HG03521 (cell line): Measurements from ENCODE around the gene RALA.
"Not testable (repeated sequence)": the region's sequence is repeated elsewhere in the genome, so short reads cannot be mapped to it uniquely, and the experiment has no call there.

Experiments
- ATAC-seq: cut with Tn5 transposase; IDR thresholded peaks from one replicate; pipeline ENCODE4 v1.9.1; 2021; ENCODE audit warnings: mild to moderate bottlenecking, moderate library complexity; ENCODE audit not compliant: unreplicated experiment

The RALA gene

DNA sequence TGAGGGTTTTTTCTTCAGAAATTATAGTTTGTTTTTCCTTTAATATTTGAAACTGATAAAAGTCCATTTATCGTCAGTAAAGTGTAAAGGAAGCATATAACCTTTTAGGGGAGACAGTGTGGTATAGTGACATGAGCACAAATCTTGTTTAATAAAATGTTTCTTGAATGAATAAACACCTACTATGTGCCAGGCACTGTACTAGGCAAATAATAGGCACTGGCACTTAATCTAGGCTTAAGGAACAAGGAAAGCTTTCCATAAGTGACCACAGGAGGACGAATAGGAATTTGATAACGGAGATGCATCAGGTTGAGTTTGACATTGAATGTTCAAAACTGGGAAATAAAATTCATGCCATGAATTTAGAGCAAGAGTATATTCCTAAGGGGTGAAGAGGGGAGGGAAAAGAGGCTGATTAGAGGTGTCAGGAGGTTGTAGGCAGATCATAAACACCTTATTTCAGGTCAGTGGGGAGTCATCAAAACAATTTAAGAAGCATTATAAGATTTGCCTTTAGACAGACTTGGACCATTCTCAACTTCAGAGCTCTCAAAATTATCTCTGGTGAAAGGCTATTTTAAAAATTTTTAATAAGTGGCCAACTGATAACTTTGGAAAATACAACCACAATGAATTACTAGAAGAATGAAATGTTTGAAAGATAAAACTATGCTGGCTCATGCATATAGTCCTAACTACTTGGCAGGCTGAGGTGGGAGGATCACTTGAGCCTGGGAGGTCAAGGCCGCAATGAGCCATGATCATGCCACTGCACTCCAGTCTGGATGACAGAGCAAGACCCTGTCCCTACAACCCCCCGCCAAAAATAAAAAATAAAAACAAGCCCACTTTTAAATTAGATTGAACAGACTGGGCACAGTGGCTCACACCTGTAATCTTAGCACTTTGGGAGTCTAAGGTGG lies 22.4 kb downstream of the RALA start:
- no peak for ATAC-seq

DNA sequence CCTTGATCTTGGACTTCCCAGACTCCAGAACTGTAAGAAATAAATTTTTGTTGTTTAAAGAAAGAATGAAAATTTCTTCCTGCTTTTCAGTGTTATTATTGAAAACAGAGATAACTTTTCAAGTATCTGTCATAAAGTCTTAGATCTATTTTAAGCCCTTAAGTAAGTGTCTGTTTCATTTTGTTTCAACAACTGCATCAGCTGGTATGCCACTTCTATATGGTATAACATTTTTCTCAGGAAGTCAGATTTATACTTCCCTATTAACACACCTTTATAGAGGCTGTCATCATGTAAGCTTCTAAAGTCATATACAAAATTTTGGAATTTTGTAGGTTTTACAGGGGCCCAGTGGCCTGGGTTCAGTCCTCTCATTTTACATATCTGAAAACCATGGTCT lies 24.4 kb downstream of the RALA start:
- no peak for ATAC-seq

DNA sequence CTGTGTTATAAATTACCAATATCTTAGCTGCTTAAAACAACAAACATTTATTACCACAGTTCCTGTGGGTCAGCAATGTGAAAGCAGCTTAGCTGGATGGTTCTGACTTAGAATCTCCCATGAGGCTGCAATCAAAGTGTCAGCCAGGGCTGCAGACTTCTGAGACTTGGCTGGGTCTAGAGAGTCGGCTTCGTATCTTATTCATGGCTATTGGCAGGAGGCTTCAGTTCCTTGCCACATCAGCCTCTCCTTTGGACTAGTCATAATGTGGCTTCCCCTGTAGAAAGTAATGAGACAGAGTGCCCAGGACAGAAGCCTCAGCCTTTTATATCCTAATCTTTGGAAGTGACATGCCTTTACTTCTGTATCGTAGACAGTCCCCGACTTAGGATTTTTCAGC lies 27.3 kb downstream of the RALA start:
- no peak for ATAC-seq

DNA sequence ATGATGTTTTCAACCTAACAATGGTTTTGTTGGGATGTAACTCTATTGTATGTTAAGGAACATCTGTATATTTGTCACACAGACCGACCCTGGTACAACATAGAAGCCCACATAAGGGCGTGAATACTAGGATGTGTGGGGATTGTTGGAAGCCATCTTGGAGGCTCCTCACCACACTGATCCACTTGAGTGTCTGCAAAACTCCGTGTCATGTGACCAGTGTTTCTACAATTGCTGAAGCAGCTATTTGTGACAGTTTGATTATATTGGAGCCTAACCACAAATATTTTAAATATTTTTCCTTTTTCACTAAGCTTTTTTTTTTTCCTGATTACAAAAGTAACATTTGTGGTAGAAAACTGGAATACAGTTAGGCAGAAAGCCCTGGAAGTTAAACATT lies 27.9 kb downstream of the RALA start:
- no peak for ATAC-seq

DNA sequence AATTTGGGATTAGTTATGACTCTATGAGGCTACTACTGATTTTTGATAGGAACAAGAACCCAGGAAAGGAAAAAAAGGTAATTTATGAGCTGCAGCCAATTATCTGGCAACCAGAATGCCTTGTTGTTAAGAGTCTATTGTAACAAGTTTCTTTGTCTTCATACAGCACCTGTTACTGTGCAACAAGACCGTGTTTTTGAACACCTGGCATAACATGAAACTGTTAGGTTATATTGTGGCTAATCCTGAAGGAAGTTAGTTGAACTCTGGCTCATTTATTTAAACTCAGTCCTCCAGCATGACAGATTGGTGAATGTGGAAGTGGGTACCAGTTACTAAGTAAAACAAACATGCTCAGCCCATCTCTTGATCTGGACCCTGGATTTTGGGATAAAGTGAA lies 33.0 kb downstream of the RALA start:
- no peak for ATAC-seq

DNA sequence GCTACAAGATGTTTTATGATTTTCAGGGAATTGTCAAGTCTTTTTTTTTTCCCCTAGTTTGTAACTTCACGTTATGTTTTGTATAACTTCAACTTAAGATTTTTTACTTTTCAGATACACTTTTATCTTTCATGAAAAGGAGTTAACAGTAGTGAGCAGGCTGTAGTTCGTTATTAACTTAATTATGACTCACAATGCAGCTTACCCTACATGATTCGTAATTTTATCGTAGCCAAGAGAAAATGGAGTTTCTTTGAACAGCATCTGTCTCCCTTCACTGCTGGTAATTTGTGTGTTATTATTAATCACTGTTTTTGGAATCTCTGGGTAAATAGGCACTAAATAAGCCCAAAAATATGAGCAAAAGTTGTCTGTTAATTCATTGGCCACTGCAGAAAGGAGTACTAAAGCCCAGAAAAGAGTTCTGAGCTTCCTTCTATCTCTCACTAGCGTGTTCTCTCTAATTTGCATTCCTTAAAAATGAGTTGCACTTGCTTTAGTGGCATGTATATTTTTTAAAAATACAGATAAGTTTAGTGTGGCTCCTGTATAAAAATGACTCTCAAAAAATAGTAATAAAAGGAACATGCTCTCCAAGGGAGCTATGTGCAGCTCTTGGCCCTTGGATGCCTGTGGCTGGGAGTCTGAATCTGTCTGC lies 36.1 kb downstream of the RALA start:
- no peak for ATAC-seq

DNA sequence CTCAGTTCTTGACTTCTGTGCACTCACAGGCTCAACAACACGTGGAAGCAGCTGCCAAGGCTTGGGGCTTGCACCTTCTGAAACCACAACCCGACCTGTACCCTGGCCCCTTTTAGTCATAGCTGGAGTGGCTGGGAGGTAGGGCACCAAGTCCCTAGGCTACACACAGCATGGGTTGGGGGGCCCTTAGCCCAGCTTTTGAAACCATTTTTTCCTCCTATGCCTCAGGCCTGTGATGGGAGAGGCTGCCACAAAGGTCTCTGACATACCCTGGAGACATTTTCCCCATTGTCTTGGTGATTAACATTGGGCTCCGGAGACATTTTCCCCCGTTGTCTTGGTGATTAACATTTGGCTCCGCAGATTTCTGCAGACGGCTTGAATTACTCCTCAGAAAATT lies 38.6 kb downstream of the RALA start:
- no peak for ATAC-seq

DNA sequence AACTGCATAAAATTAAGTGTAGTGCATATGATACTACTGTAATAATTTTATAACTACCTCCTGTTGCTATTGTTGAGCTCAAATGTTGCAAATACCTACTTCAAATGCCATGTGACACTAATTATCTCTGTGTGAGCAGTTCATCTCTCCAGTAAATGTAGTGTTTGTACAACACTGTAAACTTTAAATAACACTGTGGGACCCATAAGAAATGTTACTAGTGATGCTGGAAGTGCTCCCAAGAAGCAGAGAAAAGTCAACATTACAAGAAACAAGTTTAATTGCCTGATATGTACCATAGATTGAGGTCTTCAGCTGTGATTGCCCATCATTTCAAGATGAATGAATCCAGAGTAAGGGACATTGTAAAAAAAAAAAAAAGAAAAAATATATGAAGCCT lies 39.9 kb downstream of the RALA start:
- no peak for ATAC-seq

DNA sequence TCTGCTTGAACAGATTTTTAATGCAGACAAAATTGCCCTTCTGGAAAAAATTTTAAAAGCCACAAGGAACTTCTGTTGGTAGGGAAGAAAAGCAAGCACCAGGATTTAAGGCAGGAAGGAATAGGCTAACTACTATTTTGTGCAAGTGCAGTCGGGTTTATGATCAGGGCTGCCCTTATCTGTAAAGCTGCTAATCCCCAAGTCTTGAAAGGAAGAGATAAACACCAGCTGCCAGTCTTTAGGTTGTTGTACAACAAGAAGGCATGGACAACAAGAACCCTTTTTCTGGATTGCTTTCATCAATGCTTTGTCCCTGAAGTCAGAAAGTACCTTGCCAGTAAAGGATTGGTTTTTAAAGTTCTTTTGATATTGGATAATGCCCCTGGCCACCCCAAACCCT lies 40.7 kb downstream of the RALA start:
- ATAC-seq = no peak

DNA sequence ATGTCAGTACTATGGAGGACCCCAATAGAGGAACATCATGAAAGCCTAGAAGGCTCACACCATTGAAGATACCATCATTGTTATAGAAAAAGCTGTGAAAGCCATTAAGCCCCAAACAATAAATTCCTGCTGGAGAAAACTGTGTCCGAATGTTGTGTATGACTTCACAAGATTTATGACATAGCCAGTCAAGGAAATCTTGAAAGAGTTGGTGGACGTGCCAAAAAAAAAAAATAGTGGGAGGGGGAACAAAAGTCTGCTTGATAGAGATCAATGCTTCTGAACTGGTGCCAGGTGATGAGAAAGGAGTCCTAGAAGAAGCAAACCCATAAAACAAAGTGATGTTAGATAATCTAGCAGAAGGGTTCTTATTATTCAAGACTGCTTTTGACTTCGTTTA lies 41.2 kb downstream of the RALA start:
- ATAC-seq = no peak

DNA sequence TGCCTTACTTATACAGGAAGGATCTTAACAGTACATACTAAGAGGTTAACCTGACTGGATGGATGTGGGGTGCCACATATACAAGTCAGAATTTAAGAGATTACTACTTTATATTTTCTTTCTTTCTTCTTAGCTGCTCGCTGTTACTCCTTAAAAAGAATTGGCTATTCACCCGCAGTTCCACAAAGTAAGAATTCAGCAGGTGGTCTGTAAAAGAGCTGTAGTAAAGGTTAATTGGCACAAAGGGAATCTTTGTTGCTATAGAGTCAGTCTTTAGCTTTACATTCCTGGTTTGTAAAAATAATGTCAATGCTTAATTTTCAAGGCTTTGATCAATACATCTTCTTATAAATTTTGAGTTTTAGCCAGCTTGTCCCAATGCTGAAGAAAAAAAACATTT lies 43.2 kb downstream of the RALA start:
- ATAC-seq = no peak

DNA sequence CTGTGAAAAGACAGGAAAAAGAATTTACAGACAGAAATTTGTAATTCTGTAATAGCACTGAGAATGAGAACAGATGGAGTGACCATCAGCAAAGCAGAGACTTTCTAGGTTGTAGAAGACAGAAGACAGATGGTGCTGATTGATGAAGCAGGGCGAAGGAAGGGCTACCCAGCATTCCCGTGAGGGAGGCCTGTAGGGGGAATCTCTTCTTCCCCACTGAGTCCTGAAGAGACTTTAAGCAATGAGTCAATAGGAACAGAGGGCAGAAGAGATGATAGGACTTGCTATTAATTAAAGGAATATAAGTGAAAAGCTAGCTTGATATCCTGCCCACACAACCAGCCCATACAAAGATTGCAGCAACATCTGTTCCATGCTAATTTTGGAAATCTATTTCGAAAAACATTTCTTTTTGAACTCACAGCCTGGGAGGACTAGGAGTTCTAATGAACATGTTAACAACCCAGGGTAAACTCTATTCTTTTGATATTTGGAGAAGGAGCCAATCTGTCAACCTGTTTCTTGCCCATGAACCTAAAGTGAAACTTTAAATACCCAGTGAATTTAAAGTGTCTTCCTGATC lies 44.1 kb downstream of the RALA start:
- no peak for ATAC-seq

DNA sequence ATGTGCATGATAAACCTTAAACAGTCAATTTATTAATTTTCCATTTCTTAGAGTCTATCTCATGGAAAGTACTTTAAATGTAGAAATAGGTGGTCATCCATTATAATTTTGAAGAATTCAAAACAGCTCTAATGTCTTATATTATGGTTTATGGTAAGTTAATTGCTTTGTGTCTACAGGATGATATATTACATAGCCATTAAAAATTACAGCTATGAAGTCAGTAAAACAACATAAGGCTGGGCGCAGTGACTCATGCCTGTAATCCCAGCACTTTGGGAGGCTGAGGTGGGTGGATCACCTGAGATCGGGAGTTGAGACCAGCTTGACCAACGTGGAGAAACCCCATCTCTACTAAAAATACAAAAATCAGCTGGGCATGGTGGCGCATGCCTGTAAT lies 44.9 kb downstream of the RALA start:
- ATAC-seq = not testable (repeated sequence)

DNA sequence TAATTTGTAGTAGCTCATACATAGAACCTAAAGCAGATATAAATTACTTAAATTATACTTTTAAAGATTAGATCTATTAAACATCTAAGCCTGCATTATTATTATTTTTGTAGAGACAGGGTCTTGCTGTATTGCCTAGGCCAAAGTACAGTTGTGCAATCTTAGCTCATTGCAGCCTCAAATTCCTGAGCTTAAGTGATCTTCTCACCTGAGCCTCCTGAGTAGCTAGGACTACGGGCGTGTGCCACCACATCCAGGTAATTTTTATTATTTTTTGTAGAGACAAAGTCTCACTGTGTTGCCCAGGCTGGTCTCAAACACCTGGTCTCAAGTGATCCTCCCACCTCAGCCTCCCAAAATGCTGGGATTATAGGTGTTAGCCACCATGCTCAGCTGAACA lies 46.7 kb downstream of the RALA start:
- ATAC-seq = no peak

DNA sequence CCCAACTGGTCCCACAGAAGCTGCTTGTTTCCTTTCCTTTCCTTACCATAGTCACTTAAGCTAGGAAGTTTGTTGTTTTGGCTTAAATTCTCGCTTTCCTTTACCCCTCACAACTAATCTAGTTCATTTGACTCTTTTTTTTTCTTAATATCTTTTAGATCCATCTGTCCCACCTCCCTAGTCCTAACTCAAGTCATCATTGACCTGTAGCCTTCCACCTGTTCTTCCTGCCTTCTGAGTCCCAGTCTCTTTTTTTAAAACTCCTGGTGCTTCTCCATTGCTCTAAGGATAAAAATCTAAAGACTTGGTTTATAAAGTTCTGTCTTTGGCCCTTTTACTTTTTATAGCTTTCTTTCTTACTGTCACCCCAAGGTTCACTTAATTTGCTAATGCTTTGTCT lies 47.6 kb downstream of the RALA start:
- no peak for ATAC-seq

DNA sequence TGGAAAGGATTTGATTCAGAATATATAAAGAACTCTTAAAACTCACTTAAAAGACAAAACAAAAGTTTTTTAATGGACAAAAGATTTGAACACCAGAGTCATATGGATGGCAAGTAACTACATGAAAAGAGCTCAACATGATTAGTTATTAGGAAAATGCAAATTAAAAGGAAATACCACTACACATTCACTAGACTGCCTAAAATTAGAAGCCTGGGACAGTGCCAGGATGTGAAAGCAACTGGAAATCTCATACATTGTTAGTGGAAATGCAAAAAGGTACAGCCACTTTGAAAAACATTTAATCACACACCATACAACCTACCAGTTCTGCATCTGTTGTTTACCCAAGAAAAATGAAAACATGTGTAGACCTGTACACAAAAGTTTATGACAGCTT lies 48.8 kb downstream of the RALA start:
- no peak for ATAC-seq

DNA sequence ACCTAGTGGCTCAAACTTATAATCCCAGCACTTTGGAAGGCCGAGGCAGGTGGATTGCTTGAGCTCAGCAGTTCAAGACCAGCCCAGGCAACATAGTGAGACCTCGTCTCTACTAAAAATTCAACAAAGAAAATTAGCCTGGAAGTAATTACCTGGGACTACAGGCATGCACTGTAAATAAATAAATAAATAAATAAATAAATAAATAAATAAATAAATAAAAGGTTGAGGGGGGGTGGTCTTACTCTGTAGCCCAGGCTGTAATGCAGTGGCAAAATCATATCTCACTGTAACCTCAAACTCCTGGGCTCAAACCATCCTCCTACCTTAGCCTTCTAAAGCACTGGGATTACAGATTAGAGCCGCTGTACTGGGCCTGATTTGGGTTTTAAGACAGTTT lies 50.5 kb downstream of the RALA start:
- no peak for ATAC-seq

DNA sequence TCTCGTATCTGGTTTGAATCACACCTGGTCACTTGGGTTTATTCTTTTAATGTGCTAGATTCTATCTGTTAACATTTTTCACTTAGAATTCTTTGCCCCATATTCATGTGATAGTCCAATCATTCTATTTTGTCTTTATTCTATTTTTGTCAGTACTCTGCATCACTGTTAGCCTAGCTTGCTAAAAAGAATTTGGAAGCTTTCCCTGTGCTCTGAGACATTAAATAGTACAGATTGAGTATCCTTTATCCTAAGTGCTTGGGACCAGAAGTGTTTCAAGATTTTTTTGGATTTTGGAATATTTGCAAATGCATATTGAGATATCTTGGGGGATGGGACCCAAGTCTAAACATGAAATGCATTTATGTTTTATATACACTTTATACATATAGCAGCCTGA lies 51.0 kb downstream of the RALA start:
- ATAC-seq = no peak

DNA sequence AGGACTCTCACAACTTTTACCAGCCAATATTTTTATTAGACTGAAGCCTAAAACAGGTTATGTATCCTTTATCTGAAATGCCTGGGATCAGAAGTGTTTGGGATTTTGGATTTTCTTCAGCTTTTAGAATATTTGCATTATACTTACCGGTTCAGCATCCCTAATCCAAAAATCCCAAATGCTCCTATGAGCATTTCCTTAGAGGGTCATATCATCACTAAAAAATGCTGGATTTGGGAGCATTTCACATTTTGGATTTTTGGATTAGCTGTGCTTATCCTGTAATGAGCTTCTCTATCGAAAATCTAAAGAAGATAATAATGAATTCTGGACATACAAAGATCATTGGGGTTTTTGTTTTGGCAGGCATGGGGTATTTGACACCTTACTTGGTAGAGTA lies 53.0 kb downstream of the RALA start:
- no peak for ATAC-seq

DNA sequence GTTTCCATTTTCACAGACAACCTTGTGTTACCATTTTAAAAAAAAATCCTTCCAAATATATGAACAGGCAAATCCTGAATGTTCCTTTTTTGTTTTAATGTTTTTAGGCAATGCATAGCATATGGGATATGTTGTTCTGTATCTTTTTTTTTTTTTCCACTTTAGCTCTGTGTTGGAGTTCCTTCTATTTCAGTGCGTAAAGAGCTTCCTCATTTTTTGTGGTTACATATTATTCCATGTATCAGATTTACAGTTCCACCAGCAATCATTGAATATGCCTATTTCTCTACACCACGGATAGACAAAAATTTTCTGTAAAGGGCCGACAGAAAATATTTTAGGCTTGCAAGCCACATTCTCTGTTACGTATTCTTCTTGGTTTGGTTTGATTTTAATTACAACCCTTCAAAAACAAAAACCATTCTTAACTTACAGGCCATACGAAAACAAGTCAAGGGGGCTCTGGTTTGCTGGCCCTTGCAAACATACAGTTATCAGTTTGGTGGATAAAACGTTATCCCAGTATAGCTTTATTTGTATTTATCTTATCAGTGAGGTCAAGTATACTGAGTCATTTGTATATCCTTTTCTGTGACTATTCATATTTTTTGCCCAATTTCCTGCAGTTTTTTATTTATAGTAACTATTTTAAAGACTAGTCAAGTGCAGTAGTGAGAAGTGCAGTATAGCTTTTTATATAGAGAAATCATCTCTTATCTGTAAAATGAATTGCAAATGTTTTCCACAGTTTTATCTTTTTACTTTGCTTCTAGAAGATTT lies 55.7 kb downstream of the RALA start:
- ATAC-seq = no peak

DNA sequence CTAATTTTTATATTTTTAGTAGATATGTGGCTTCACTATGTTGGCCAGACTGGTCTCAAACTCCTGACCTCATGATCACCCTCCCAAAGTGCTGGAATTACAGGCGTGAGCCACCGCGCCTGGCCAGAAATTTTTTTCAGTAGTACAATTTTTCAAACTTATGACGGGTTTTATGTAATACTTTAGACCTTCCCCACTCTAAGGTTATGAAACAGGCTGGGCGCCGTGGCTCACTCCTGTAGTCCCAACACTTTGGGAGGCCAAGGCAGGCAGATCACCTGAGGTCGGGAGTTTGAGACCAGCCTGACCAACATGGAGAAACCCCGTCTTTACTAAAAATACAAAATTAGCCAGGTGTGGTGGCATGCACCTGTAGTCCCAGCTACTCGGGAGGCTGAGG lies 56.5 kb downstream of the RALA start:
- not testable (repeated sequence) for ATAC-seq
